Astrocyte (in vitro differentiated cells and primary cell): Measurements from ENCODE around the gene RAD52. TPM values are rescaled to one million over a fixed set of nuclear protein-coding genes. Genes with fewer than 3 reads are reported as not detected.

Source experiments
- DNase-seq: peaks from one replicate; pipeline ENCODE4 v3.0.0-alpha.2; 2010; ENCODE audit warnings: low read depth
- FAIRE-seq: peaks from 2 replicates; lab custom pipeline; 2011; peaks lifted over from hg19 to GRCh38; lab: Jason Lieb, UNC
- H2AFZ ChIP-seq: 2 replicates; pipeline ENCODE4 v1.6.0; 2012; ENCODE audit warnings: low read depth, low read length, inconsistent platforms
- H3K27ac ChIP-seq: 2 replicates; pipeline ENCODE4 v1.5.1; 2011; ENCODE audit warnings: low read depth, low read length, inconsistent platforms
- H3K27me3 ChIP-seq: 2 replicates; pipeline ENCODE4 v1.6.0; 2011; ENCODE audit warnings: low read length, inconsistent platforms; ENCODE audit not compliant: insufficient read depth
- H3K36me3 ChIP-seq: 2 replicates; pipeline ENCODE4 v1.5.1; 2011; ENCODE audit warnings: low read length, inconsistent platforms; ENCODE audit not compliant: insufficient read depth
- H3K4me1 ChIP-seq: 2 replicates; pipeline ENCODE4 v1.5.1; 2011; ENCODE audit warnings: low read length, inconsistent platforms; ENCODE audit not compliant: insufficient read depth
- H3K4me2 ChIP-seq: 2 replicates; pipeline ENCODE4 v1.6.0; 2012; ENCODE audit warnings: low read length, inconsistent platforms
- H3K4me3 ChIP-seq: 2 replicates; pipeline ENCODE4 v1.5.1; 2011; ENCODE audit warnings: low read depth, mild to moderate bottlenecking, low read length, inconsistent platforms; ENCODE audit not compliant: insufficient read depth
- H3K79me2 ChIP-seq: 2 replicates; pipeline ENCODE4 v1.6.0; 2012; ENCODE audit warnings: mild to moderate bottlenecking, low read length, inconsistent platforms; ENCODE audit not compliant: insufficient read depth
- H3K9ac ChIP-seq: 2 replicates; pipeline ENCODE4 v1.6.0; 2012; ENCODE audit warnings: mild to moderate bottlenecking, low read length, inconsistent platforms
- H3K9me3 ChIP-seq: 2 replicates; pipeline ENCODE4 v1.5.1; 2012; ENCODE audit warnings: low read depth, mild to moderate bottlenecking, low read length, inconsistent platforms; ENCODE audit not compliant: insufficient read depth
- H4K20me1 ChIP-seq: 2 replicates; pipeline ENCODE4 v1.6.0; 2012; ENCODE audit warnings: low read length, inconsistent platforms; ENCODE audit not compliant: insufficient read depth
- H3K27ac Mint-ChIP-seq: one replicate; pipeline ENCODE4 v1.8.0; 2021; ENCODE audit warnings: mild to moderate bottlenecking, mixed read lengths; ENCODE audit not compliant: unreplicated experiment
- H3K27me3 Mint-ChIP-seq: one replicate; pipeline ENCODE4 v1.8.0; 2021; ENCODE audit warnings: low read depth, mixed read lengths; ENCODE audit not compliant: unreplicated experiment
- H3K36me3 Mint-ChIP-seq: one replicate; pipeline ENCODE4 v1.8.0; 2021; ENCODE audit warnings: low read depth, mixed read lengths; ENCODE audit not compliant: unreplicated experiment
- H3K4me1 Mint-ChIP-seq: one replicate; pipeline ENCODE4 v1.8.0; 2021; ENCODE audit warnings: low read depth, mixed read lengths; ENCODE audit not compliant: unreplicated experiment
- H3K4me3 Mint-ChIP-seq: one replicate; pipeline ENCODE4 v1.8.0; 2021; ENCODE audit warnings: mild to moderate bottlenecking, moderate library complexity, mixed read lengths; ENCODE audit not compliant: unreplicated experiment
- H3K9me3 Mint-ChIP-seq: one replicate; pipeline ENCODE4 v1.8.0; 2021; ENCODE audit warnings: mild to moderate bottlenecking, mixed read lengths; ENCODE audit not compliant: unreplicated experiment
- EZH2 ChIP-seq: IDR thresholded peaks from 2 replicates; pipeline ENCODE4 v1.6.1; 2012; ENCODE audit warnings: mild to moderate bottlenecking, low read length, inconsistent platforms; ENCODE audit not compliant: insufficient read depth
- total RNA-seq: library from RNA; stranded (reverse); gene quantifications from 2 replicates; pipeline ENCODE4 v1.2.1, GENCODE V29; 2021
- TF ChIP-seq, protein P1 (sequence below): IDR thresholded peaks from 2 replicates; pipeline ENCODE4 v1.5.1; 2011; ENCODE audit warnings: low read depth, mild to moderate bottlenecking, inconsistent platforms, low read length, moderate library complexity; ENCODE audit not compliant: insufficient read depth

Gene RAD52
- total RNA-seq, 1 donor from 2014 or later = 11.7 TPM

DNA sequence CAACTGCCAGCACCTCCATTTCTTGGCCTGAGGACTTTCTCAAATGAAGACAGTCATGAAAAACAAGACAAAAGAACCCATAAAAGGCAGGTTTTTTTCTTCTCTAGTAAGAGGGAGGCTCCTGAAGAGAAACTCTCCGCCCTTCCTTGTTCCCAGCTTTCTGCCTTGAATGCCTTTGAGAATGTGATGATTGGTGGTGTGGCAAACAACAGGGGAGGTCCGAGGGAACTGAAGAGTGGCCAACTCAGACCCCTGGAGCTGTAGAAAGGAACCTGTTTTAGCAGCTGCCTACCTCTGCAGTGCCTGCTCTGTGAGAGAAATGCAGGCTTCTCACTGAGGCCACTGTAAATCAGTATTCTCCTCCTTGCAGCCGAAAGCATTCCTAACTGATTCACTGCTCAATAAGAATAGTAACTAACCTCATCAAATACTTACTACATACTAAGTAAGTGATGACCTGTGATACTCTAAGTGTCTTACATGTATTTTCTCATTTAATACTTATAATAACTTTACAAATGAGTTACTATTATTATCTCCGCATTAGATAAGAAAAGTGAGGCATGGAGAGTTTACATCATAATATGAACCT is 24.9 kb upstream of the RAD52 start:
- no peak overlapping the region for H3K27ac ChIP-seq
- no peak for FAIRE-seq
- Mint-ChIP-seq H3K4me1 (no peaks in the 10 kb centered on the region), H3K27ac (no peak overlapping the region), H3K36me3 (peaks cover 5% of the 10 kb centered on the region), H3K27me3 (no peaks in the 10 kb centered on the region), H3K9me3 (peaks cover 2% of the 10 kb centered on the region), H3K4me3 (no peak overlapping the region)
- TF ChIP-seq, protein P1, sequence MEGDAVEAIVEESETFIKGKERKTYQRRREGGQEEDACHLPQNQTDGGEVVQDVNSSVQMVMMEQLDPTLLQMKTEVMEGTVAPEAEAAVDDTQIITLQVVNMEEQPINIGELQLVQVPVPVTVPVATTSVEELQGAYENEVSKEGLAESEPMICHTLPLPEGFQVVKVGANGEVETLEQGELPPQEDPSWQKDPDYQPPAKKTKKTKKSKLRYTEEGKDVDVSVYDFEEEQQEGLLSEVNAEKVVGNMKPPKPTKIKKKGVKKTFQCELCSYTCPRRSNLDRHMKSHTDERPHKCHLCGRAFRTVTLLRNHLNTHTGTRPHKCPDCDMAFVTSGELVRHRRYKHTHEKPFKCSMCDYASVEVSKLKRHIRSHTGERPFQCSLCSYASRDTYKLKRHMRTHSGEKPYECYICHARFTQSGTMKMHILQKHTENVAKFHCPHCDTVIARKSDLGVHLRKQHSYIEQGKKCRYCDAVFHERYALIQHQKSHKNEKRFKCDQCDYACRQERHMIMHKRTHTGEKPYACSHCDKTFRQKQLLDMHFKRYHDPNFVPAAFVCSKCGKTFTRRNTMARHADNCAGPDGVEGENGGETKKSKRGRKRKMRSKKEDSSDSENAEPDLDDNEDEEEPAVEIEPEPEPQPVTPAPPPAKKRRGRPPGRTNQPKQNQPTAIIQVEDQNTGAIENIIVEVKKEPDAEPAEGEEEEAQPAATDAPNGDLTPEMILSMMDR = no peak
- H2AFZ ChIP-seq = no peak overlapping the region
- H3K36me3 ChIP-seq = no peaks in the 10 kb centered on the region
- no peak for DNase-seq
- peaks cover 2% of the 10 kb centered on the region for H4K20me1 ChIP-seq
- no peak overlapping the region for H3K4me3 ChIP-seq
- no peak overlapping the region for H3K4me2 ChIP-seq
- H3K79me2 ChIP-seq = no peaks in the 10 kb centered on the region
- H3K9me3 ChIP-seq = no peaks in the 10 kb centered on the region
- H3K9ac ChIP-seq = no peak overlapping the region
- H3K4me1 ChIP-seq = no peaks in the 10 kb centered on the region
- peaks cover 20% of the 10 kb centered on the region for H3K27me3 ChIP-seq

DNA sequence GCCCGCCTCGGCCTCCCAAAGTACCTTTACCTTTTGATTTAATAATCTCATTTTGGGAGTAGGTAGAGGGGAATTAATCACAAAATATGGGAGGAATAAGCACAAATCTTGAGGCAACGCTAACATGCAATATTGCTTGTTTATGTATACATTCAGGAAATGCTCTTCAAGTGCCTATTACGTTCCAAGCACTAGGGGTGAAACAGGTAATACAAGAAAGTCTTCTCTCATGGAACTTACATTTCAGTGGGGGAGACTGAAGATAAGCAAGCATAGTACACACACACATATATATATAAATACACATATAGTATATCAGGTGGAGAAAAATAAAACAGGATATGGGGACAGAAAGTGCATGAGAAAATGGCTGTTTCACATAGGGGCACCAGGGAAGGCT is 22.5 kb upstream of the RAD52 start:
- FAIRE-seq = no peak

DNA sequence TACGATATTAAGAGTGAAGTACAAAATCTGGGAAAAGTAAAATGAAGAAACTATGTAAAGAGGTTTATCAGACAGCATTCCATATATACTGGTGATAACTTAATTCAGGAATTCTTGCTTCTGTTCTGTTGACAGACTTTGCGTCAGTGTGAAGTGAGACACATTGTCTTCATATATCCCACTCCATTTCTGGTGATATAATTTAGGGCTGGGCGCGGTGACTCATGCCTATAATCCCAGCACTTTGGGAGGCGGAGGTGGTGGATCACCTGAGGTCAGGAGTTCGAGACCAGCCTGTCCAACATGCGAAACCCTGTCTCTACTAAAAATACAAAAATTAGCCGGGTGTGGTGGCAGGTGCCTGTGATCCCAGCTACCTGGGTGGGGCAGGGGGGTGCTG is 20.3 kb upstream of the RAD52 start:
- H3K27ac Mint-ChIP-seq = no peak overlapping the region
- H3K9me3 Mint-ChIP-seq = peaks cover 1% of the 10 kb centered on the region
- DNase-seq (no peak), FAIRE-seq (no peak)
- H4K20me1 ChIP-seq = no peaks in the 10 kb centered on the region
- H3K36me3 ChIP-seq = no peaks in the 10 kb centered on the region
- H3K79me2 ChIP-seq = no peaks in the 10 kb centered on the region
- peaks cover 8% of the 10 kb centered on the region for H3K27me3 ChIP-seq
- no peak for TF ChIP-seq EZH2
- TF ChIP-seq, protein P1 = no peak
- H3K4me1 Mint-ChIP-seq = no peaks in the 10 kb centered on the region
- no peak overlapping the region for H3K9ac ChIP-seq
- no peak overlapping the region for H3K4me3 Mint-ChIP-seq
- no peak overlapping the region for H2AFZ ChIP-seq
- no peaks in the 10 kb centered on the region for H3K9me3 ChIP-seq
- no peak overlapping the region for H3K27ac ChIP-seq
- H3K4me2 ChIP-seq = no peak overlapping the region
- H3K4me3 ChIP-seq = no peak overlapping the region
- no peaks in the 10 kb centered on the region for H3K27me3 Mint-ChIP-seq
- H3K36me3 Mint-ChIP-seq = no peaks in the 10 kb centered on the region
- H3K4me1 ChIP-seq = no peaks in the 10 kb centered on the region

More for the DNA sequence above, 22.5 kb upstream of the RAD52 start:
- no peaks in the 10 kb centered on the region for H3K4me1 ChIP-seq
- H3K27me3 ChIP-seq = peaks cover 10% of the 10 kb centered on the region
- no peak overlapping the region for H3K4me2 ChIP-seq
- H3K4me3 Mint-ChIP-seq = no peak overlapping the region
- H3K4me3 ChIP-seq = no peak overlapping the region
- H3K27ac Mint-ChIP-seq = no peak overlapping the region
- no peak overlapping the region for H3K27ac ChIP-seq
- H3K9ac ChIP-seq = no peak overlapping the region
- TF ChIP-seq EZH2 = no peak
- TF ChIP-seq, protein P1 = no peak
- H3K27me3 Mint-ChIP-seq = no peaks in the 10 kb centered on the region
- DNase-seq = no peak
- no peaks in the 10 kb centered on the region for H3K36me3 Mint-ChIP-seq
- H3K4me1 Mint-ChIP-seq = no peaks in the 10 kb centered on the region
- H3K36me3 ChIP-seq = no peaks in the 10 kb centered on the region
- no peaks in the 10 kb centered on the region for H3K9me3 ChIP-seq
- H4K20me1 ChIP-seq = no peaks in the 10 kb centered on the region
- no peaks in the 10 kb centered on the region for H3K79me2 ChIP-seq
- H3K9me3 Mint-ChIP-seq = peaks cover 2% of the 10 kb centered on the region
- no peak overlapping the region for H2AFZ ChIP-seq
